GM13977 (cell line): ENCODE measurements around the gene UFD1.

Source experiments
- DNase-seq: peaks from one replicate; pipeline ENCODE4 v3.0.0; 2012; ENCODE audit warnings: low spot score
- CTCF ChIP-seq: IDR thresholded peaks from 2 replicates; pipeline ENCODE4 v1.5.1; 2012; ENCODE audit warnings: mild to moderate bottlenecking, control low read depth; ENCODE audit not compliant: insufficient read depth; ENCODE audit errors: extremely low read depth, missing control alignments
- in situ Hi-C: fragments of 300-500 bp; cut with MboI; formaldehyde crosslinking; loops from one replicate; pipeline ENCODE4 v1.12.0; 2022; ENCODE audit warnings: low sequenced_read_pairs, low pct_unique_long_range_greater_than_20kb, mixed read lengths, inconsistent platforms; ENCODE audit not compliant: unreplicated experiment

Gene UFD1

GRCh38 chr22:19503869-19504268 is 24.9 kb upstream of the UFD1 start:
- in situ Hi-C loops: no loop called here
- no peak for DNase-seq

GRCh38 chr22:19503367-19503766 is 24.4 kb upstream of the UFD1 start:
- in situ Hi-C loops: no loop called here
- no peak for TF ChIP-seq CTCF

More at GRCh38 chr22:19503869-19504268, 24.9 kb upstream of the UFD1 start:
- no peak for TF ChIP-seq CTCF

GRCh38 chr22:19501897-19502447 is 23.0 kb upstream of the UFD1 start:
- in situ Hi-C loops: no loop called here
- no peak for DNase-seq
- TF ChIP-seq CTCF: no peak

More at GRCh38 chr22:19503367-19503766, 24.4 kb upstream of the UFD1 start:
- DNase-seq: no peak

GRCh38 chr22:19499880-19500242 is 20.9 kb upstream of the UFD1 start:
- DNase-seq: no peak
- no peak for TF ChIP-seq CTCF
- in situ Hi-C loops: no loop called here

GRCh38 chr22:19499236-19499879 is 20.4 kb upstream of the UFD1 start:
- in situ Hi-C loops: no loop called here
- no peak for DNase-seq
- TF ChIP-seq CTCF: no peak

GRCh38 chr22:19498866-19499190 is 19.8 kb upstream of the UFD1 start:
- in situ Hi-C loops: no loop called here
- DNase-seq: no peak
- TF ChIP-seq CTCF: no peak
